ENCODE data around the gene CIAO3.

DNA sequence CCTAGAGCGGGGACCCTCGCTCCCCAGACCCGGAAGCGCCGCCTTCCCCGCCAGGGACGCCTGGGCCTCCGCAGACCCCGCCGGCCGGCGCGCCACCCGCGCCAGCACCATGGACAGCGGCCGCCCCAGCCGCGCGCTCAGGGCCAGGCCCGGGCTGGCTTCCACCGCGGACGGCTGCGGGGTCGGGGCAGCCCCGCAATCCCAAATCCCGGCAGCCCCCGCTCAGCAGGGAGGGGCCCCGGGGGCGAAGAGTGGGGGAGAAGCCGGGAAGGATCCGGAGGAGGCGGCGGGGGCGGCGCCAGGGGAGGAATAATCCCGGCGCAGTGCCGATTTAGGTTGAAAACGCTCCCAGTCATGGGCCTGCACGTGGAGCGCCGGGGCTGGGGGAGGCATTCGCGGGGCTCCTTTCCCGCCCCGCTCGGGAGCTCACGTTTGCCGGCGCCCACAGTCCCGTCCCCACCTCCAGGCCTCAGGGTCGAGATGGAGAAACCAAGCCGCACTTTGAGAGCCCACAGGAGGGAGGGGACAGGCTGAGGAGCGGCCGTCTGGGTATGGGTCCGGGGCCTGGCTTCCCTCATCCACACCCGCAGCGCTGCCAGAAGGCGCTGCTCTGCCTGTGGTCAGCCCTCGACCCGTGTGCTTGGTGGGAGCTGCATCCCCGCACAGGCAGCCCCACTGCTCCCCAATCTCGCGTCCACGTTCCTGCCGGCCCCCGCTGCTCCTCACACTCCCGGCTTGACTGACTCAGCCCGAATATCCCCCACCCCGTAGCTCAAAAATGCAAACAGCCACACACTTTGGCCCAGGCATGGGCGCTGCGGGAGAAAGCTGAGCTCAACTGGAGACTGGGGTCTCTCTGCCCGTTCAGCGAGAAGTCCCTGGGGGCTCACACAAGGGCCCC, 39.9 kb downstream of the CIAO3 start:
- TF ChIP-seq, protein P1, sequence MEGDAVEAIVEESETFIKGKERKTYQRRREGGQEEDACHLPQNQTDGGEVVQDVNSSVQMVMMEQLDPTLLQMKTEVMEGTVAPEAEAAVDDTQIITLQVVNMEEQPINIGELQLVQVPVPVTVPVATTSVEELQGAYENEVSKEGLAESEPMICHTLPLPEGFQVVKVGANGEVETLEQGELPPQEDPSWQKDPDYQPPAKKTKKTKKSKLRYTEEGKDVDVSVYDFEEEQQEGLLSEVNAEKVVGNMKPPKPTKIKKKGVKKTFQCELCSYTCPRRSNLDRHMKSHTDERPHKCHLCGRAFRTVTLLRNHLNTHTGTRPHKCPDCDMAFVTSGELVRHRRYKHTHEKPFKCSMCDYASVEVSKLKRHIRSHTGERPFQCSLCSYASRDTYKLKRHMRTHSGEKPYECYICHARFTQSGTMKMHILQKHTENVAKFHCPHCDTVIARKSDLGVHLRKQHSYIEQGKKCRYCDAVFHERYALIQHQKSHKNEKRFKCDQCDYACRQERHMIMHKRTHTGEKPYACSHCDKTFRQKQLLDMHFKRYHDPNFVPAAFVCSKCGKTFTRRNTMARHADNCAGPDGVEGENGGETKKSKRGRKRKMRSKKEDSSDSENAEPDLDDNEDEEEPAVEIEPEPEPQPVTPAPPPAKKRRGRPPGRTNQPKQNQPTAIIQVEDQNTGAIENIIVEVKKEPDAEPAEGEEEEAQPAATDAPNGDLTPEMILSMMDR (IDR thresholded peaks at IDR 0.05), result no peak
- TF ChIP-seq EP300 (IDR thresholded peaks at IDR 0.05), result no peak
- TF ChIP-seq POLR2A (IDR thresholded peaks at IDR 0.05), result no peak
